CD14-positive monocyte (primary cell): ENCODE measurements around the gene PIEZO2. TPM values are rescaled to one million over a fixed set of nuclear protein-coding genes. Genes with fewer than 3 reads are reported as not detected.

Source experiments
- DNase-seq, 3 donors: peaks; one replicate each; pipeline ENCODE4 v3.0.0-alpha.2; 2011 to 2022
- H2AFZ ChIP-seq: 2 replicates; pipeline ENCODE4 v1.6.0; 2012; ENCODE audit warnings: mild to moderate bottlenecking, low read depth, low read length, inconsistent platforms; ENCODE audit not compliant: insufficient read depth, poor library complexity, severe bottlenecking
- H3K27ac ChIP-seq, 2 donors: 1 replicate in 1 of 2; 2 replicates in 1 of 2; pipeline ENCODE4 v1.5.1; 2012 to 2013; ENCODE audit warnings: low read length in 2 of 2, control low read depth in 1 of 2, inconsistent platforms in 1 of 2, low read depth in 1 of 2, mild to moderate bottlenecking in 1 of 2
- H3K27me3 ChIP-seq, 2 donors: one replicate each; pipeline versions ENCODE4 v1.6.0 to v1.6.1; 2011 to 2013; ENCODE audit warnings: low read length in 2 of 2; ENCODE audit not compliant: control insufficient read depth in 2 of 2, insufficient read depth in 2 of 2
- H3K36me3 ChIP-seq, 2 donors: replicated peaks in 1 of 2; 1 replicate in 1 of 2; 2 replicates in 1 of 2; pipeline versions ENCODE4 v1.5.1 to v1.6.1; 2012 to 2013; ENCODE audit warnings: low read length in 2 of 2, control low read depth in 1 of 2, inconsistent platforms in 1 of 2, mild to moderate bottlenecking in 1 of 2; ENCODE audit not compliant: insufficient read depth in 2 of 2, control insufficient read depth in 1 of 2
- H3K4me1 ChIP-seq, 2 donors: 1 replicate in 1 of 2; 2 replicates in 1 of 2; pipeline versions ENCODE4 v1.5.1 to v1.6.1; 2012 to 2013; ENCODE audit warnings: low read length in 2 of 2, control low read depth in 1 of 2, inconsistent platforms in 1 of 2, mild to moderate bottlenecking in 1 of 2, moderate library complexity in 1 of 2; ENCODE audit not compliant: insufficient read depth in 2 of 2, control insufficient read depth in 1 of 2
- H3K4me2 ChIP-seq: replicated peaks from 2 replicates; pipeline ENCODE3; 2012; ENCODE audit warnings: low read length, moderate library complexity, mild to moderate bottlenecking; ENCODE audit not compliant: poor library complexity, severe bottlenecking; ENCODE audit errors: extremely low read depth
- H3K4me3 ChIP-seq, 3 experiments: fragments of 200-600 bp in 1 of 3; sonication (generic) in 1 of 3; replicated peaks in 1 of 3; 1 replicate in 2 of 3; 2 replicates in 1 of 3; pipeline ENCODE4 v1.5.1; 2011 to 2013; ENCODE audit warnings: low read length in 3 of 3, mild to moderate bottlenecking in 3 of 3, control low read depth in 2 of 3, low read depth in 2 of 3, inconsistent platforms in 1 of 3, moderate library complexity in 1 of 3
- H3K79me2 ChIP-seq: 2 replicates; pipeline ENCODE4 v1.6.0; 2012; ENCODE audit warnings: mild to moderate bottlenecking, control low read depth, inconsistent platforms, low read length, moderate library complexity; ENCODE audit not compliant: insufficient read depth
- H3K9ac ChIP-seq: 2 replicates; pipeline ENCODE4 v1.6.0; 2017; ENCODE audit warnings: low read length, mild to moderate bottlenecking; ENCODE audit not compliant: insufficient read depth, poor library complexity, severe bottlenecking
- H3K9me3 ChIP-seq, 2 donors: replicated peaks in 1 of 2; 1 replicate in 1 of 2; 2 replicates in 1 of 2; pipeline versions ENCODE4 v1.5.1 to v1.6.1; 2012 to 2013; ENCODE audit warnings: low read length in 2 of 2, control low read depth in 1 of 2; ENCODE audit not compliant: control insufficient read depth in 1 of 2, insufficient read depth in 1 of 2
- H4K20me1 ChIP-seq: 2 replicates; pipeline ENCODE4 v1.6.0; 2012; ENCODE audit warnings: mild to moderate bottlenecking, low read length, control low read depth, moderate library complexity; ENCODE audit not compliant: insufficient read depth
- H3K27ac Mint-ChIP-seq, 7 donors: one replicate each; pipeline ENCODE4 v1.8.0; 2020; ENCODE audit warnings: mild to moderate bottlenecking in 7 of 7, mixed read lengths in 7 of 7, moderate library complexity in 6 of 7, inconsistent platforms in 2 of 7
- H3K27me3 Mint-ChIP-seq, 3 donors: one replicate each; pipeline ENCODE4 v1.8.0; 2021 to 2022; ENCODE audit warnings: low read depth in 3 of 3, mild to moderate bottlenecking in 3 of 3, mixed read lengths in 3 of 3, moderate library complexity in 3 of 3, inconsistent platforms in 1 of 3
- H3K36me3 Mint-ChIP-seq, 2 donors: one replicate each; pipeline ENCODE4 v1.8.0; 2020; ENCODE audit warnings: mixed read lengths in 2 of 2, inconsistent platforms in 1 of 2, mild to moderate bottlenecking in 1 of 2
- H3K4me1 Mint-ChIP-seq: one replicate; pipeline ENCODE4 v1.8.0; 2020; ENCODE audit warnings: mild to moderate bottlenecking, mixed read lengths
- H3K4me3 Mint-ChIP-seq, 2 donors: one replicate each; pipeline ENCODE4 v1.8.0; 2020; ENCODE audit warnings: mild to moderate bottlenecking in 2 of 2, mixed read lengths in 2 of 2, moderate library complexity in 1 of 2
- H3K9me3 Mint-ChIP-seq, 7 donors: one replicate each; pipeline ENCODE4 v1.8.0; 2020 to 2022; ENCODE audit warnings: mixed read lengths in 7 of 7, mild to moderate bottlenecking in 6 of 7, moderate library complexity in 6 of 7, inconsistent platforms in 2 of 7
- CTCF ChIP-seq: fragments of 200-600 bp; IDR thresholded peaks from one replicate; pipeline ENCODE4 v1.8.0; 2022; ENCODE audit warnings: antibody characterized with exemption, mild to moderate bottlenecking
- WGBS: methylation state at CpG from one replicate; pipeline ENCODE4 v1.1.5; 2013; ENCODE audit warnings: missing lambda C conversion rate; ENCODE audit not compliant: insufficient coverage; 5-methylcytosine and 5-hydroxymethylcytosine counted together
- intact Hi-C, 2 donors: fragments of 100-400 bp; cut with micrococcal nuclease; formaldehyde crosslinking; loops; one replicate each; pipeline versions ENCODE4 v1.15.0 to v1.15.1; 2023
- polyA plus RNA-seq, 3 donors: library from polyadenylated mRNA; depleted of rRNA in 1 of 3; unstranded in 2 of 3; stranded (reverse) in 1 of 3; fragments of 300-500 nt in 2 of 3; fragments of >200 nt in 1 of 3; fragmentation: Illumina TruSeq in 2 of 3; gene quantifications; 1 replicate in 2 of 3; 2 replicates in 1 of 3; pipeline ENCODE4 v1.2.3, GENCODE V29; 2012 to 2021

PIEZO2 gene
- polyA plus RNA-seq, 3 donors: not detected

- H3K36me3 Mint-ChIP-seq: no peaks in the 10 kb centered on the region
- H3K27me3 Mint-ChIP-seq: peaks cover 0 to 1% (median 0%) of the 10 kb centered on the region in 3 donors
- Histone ChIP-seq H3K9ac (no peak overlapping the region), H2AFZ (no peak overlapping the region), H4K20me1 (no peaks in the 10 kb centered on the region), H3K4me1 (no peaks in the 10 kb centered on the region), H3K79me2 (no peaks in the 10 kb centered on the region), H3K9me3 (no peaks in the 10 kb centered on the region), H3K27ac (no peak overlapping the region), H3K27me3 (no peaks in the 10 kb centered on the region), H3K36me3 (no peaks in the 10 kb centered on the region), H3K4me2 (no peak overlapping the region), H3K4me3 (no peak overlapping the region)
- H3K9me3 Mint-ChIP-seq: peaks cover 0 to 4% (median 0%) of the 10 kb centered on the region in 7 donors
- no peak for DNase-seq
- H3K27ac Mint-ChIP-seq: peak overlapping the region in 1 of 7 donors; percentile 50
- intact Hi-C loops: no loop called here
- H3K4me3 Mint-ChIP-seq: no peak overlapping the region
- 100% methylated on average over 2 of the region's 5 CpGs for WGBS
- no peaks in the 10 kb centered on the region for H3K4me1 Mint-ChIP-seq
- no peak for TF ChIP-seq CTCF
These were observed 71.7 kb downstream of the PIEZO2 start for GRCh38 chr18:11077548-11078187.

DNA sequence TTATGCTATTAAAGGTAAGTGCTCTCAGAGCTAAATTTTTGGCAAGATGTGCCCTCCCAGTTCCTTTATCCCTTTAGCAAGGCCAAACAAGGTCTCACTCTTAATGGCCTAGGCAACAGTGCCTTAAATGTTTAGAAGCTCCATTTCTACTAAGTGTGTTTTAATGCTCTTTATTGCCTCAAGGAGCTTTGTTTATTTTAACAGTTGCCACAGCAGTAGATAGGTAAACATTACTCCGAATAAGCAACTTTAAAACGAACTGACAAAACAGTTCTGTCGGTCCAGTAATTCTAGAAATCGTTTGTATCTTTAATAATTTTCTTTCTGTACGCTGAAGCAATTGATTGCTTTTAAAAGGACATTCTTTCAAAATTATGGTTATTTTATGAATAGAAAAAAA, 74.5 kb downstream of the PIEZO2 start:
- no peak overlapping the region for H3K4me2 ChIP-seq
- no peaks in the 10 kb centered on the region for H3K4me1 ChIP-seq
- no peaks in the 10 kb centered on the region for H3K27me3 Mint-ChIP-seq
- no peak overlapping the region for H3K27ac ChIP-seq
- no peaks in the 10 kb centered on the region for H3K36me3 ChIP-seq
- 100% methylated on average over 1 of the region's 5 CpGs for WGBS
- DNase-seq: no peak
- H3K9ac ChIP-seq: no peak overlapping the region
- no peak overlapping the region for H3K4me3 ChIP-seq
- H3K4me3 Mint-ChIP-seq: no peak overlapping the region
- peaks cover 0 to 3% (median 0%) of the 10 kb centered on the region in 7 donors for H3K9me3 Mint-ChIP-seq
- intact Hi-C loops: no loop called here
- H2AFZ ChIP-seq: no peak overlapping the region
- no peaks in the 10 kb centered on the region for H3K79me2 ChIP-seq
- no peaks in the 10 kb centered on the region for H3K9me3 ChIP-seq
- no peak overlapping the region for H3K27ac Mint-ChIP-seq
- no peaks in the 10 kb centered on the region for H3K27me3 ChIP-seq
- no peaks in the 10 kb centered on the region for H3K36me3 Mint-ChIP-seq
- no peak for TF ChIP-seq CTCF
- H3K4me1 Mint-ChIP-seq: no peaks in the 10 kb centered on the region
- no peaks in the 10 kb centered on the region for H4K20me1 ChIP-seq
